ENCODE data around the gene SLC9A3.
"Not testable (repeated sequence)": the region's sequence is repeated elsewhere in the genome, so short reads cannot be mapped to it uniquely, and the experiment has no call there.

SLC9A3 gene

GRCh38 chr5:524234-524972, at the start of gene SLC9A3:
Gene SLC9A3 (minus strand): TSS chr5:524449.
- no peak for DNase-seq

- DNase-seq, result no peak
These were observed 49.7 kb upstream of the SLC9A3 start for GRCh38 chr5:573976-574375.

- DNase-seq, result no peak
These were observed 49.0 kb upstream of the SLC9A3 start for GRCh38 chr5:573206-573605.

- DNase-seq, result no peak
These were observed 48.3 kb upstream of the SLC9A3 start for GRCh38 chr5:572398-573019.

- DNase-seq, result no peak
These were observed 47.5 kb upstream of the SLC9A3 start for GRCh38 chr5:571791-572190.

- no peak for DNase-seq
These were observed 46.6 kb upstream of the SLC9A3 start for GRCh38 chr5:570886-571285.

GRCh38 chr5:570446-570845, 46.2 kb upstream of the SLC9A3 start:
- no peak for DNase-seq

- DNase-seq, result no peak
These were observed 45.7 kb upstream of the SLC9A3 start for GRCh38 chr5:569868-570361.

GRCh38 chr5:569358-569867, 45.2 kb upstream of the SLC9A3 start:
- no peak for DNase-seq

- no peak for DNase-seq
These were observed 44.6 kb upstream of the SLC9A3 start for GRCh38 chr5:568809-569208.

- DNase-seq, result no peak
These were observed 44.0 kb upstream of the SLC9A3 start for GRCh38 chr5:568061-568781.

GRCh38 chr5:567664-568060, 43.4 kb upstream of the SLC9A3 start:
- no peak for DNase-seq

GRCh38 chr5:566636-567309, 42.5 kb upstream of the SLC9A3 start:
- DNase-seq, result no peak

- no peak for DNase-seq
These were observed 41.7 kb upstream of the SLC9A3 start for GRCh38 chr5:565782-566440.

GRCh38 chr5:561408-561807, 37.2 kb upstream of the SLC9A3 start:
- DNase-seq, result no peak

- no peak for DNase-seq
These were observed 36.5 kb upstream of the SLC9A3 start for GRCh38 chr5:560792-561166.

- no peak for DNase-seq
These were observed 34.7 kb upstream of the SLC9A3 start for GRCh38 chr5:558871-559503.

- no peak for DNase-seq
These were observed 34.1 kb upstream of the SLC9A3 start for GRCh38 chr5:558326-558725.

GRCh38 chr5:557917-558316, 33.7 kb upstream of the SLC9A3 start:
- DNase-seq, result not testable (repeated sequence)

- no peak for DNase-seq
These were observed 32.7 kb upstream of the SLC9A3 start for GRCh38 chr5:556909-557441.

GRCh38 chr5:555058-555623, 30.9 kb upstream of the SLC9A3 start:
- DNase-seq, result no peak
